ENCODE data around the gene NRP2.

NRP2 gene

GRCh38 chr2:205827809-205828365 lies 145.6 kb downstream of the NRP2 start:
- H3K4me3 ChIP-seq (replicated peaks; ENCODE audit: low read depth, low read length) = no peak overlapping the region
- TF ChIP-seq CTCF (IDR thresholded peaks at IDR 0.05; ENCODE audit: low read depth, low read length, missing control alignments) = no peak
- no peak for DNase-seq (ENCODE audit: extremely low read depth, low read depth)

- H3K4me3 ChIP-seq (replicated peaks; ENCODE audit: low read depth, low read length) = no peak overlapping the region
- DNase-seq (ENCODE audit: extremely low read depth, low read depth) = no peak
- no peak for TF ChIP-seq CTCF (IDR thresholded peaks at IDR 0.05; ENCODE audit: low read depth, low read length, missing control alignments)
These were observed 151.6 kb downstream of the NRP2 start for GRCh38 chr2:205833864-205834263.

GRCh38 chr2:205834796-205835195 lies 152.5 kb downstream of the NRP2 start:
- H3K4me3 ChIP-seq (replicated peaks; ENCODE audit: low read depth, low read length) = no peak overlapping the region
- no peak for TF ChIP-seq CTCF (IDR thresholded peaks at IDR 0.05; ENCODE audit: low read depth, low read length, missing control alignments)
- DNase-seq (ENCODE audit: extremely low read depth, low read depth) = no peak

- H3K4me3 ChIP-seq (replicated peaks; ENCODE audit: low read depth, low read length) = no peak overlapping the region
- DNase-seq (ENCODE audit: extremely low read depth, low read depth) = no peak
- TF ChIP-seq CTCF (IDR thresholded peaks at IDR 0.05; ENCODE audit: low read depth, low read length, missing control alignments) = no peak
These were observed 153.0 kb downstream of the NRP2 start for GRCh38 chr2:205835251-205835791.

GRCh38 chr2:205835923-205836322 lies 153.6 kb downstream of the NRP2 start:
- no peak for DNase-seq (ENCODE audit: extremely low read depth, low read depth)
- TF ChIP-seq CTCF (IDR thresholded peaks at IDR 0.05; ENCODE audit: low read depth, low read length, missing control alignments) = no peak
- no peak overlapping the region for H3K4me3 ChIP-seq (replicated peaks; ENCODE audit: low read depth, low read length)

GRCh38 chr2:205836477-205837221 lies 154.3 kb downstream of the NRP2 start:
- TF ChIP-seq CTCF (IDR thresholded peaks at IDR 0.05; ENCODE audit: low read depth, low read length, missing control alignments) = no peak
- H3K4me3 ChIP-seq (replicated peaks; ENCODE audit: low read depth, low read length) = no peak overlapping the region
- DNase-seq (ENCODE audit: extremely low read depth, low read depth) = no peak
